Measurements from ENCODE around the gene GJA3. TPM values are rescaled to one million over a fixed set of nuclear protein-coding genes. Genes with fewer than 3 reads are reported as not detected.
"Not testable (repeated sequence)": the region's sequence is repeated elsewhere in the genome, so short reads cannot be mapped to it uniquely, and the experiment has no call there.

Gene GJA3
- total and polyA plus RNA-seq, 10 of the 15 experiments (the other 5 are each of a cell fraction or from before 2014, with no cell fraction given) = 0.03 to 0.11 (median 0.04) TPM; not detected in 5

- H2AFZ ChIP-seq (ENCODE audit: control insufficient read depth, low read depth, low read length); H3K4me1 ChIP-seq (ENCODE audit: control insufficient read depth, insufficient read depth, low read length); H3K4me2 ChIP-seq (ENCODE audit: control insufficient read depth, insufficient read depth); H3K4me3 ChIP-seq; H3K27ac ChIP-seq (ENCODE audit: control insufficient read depth, insufficient read depth); DNase-seq (ENCODE audit: low read depth, low spot score); H3K36me3 ChIP-seq (ENCODE audit: control insufficient read depth in 2 of 2, insufficient read depth in 2 of 2, low read length in 1 of 2); ATAC-seq; POLR2A ChIA-PET; intact Hi-C loops (cut with micrococcal nuclease; ENCODE audit: unreplicated experiment); H3K9ac ChIP-seq (ENCODE audit: control insufficient read depth, insufficient read depth, low read length); in situ Hi-C loops (cut with MboI); FAIRE-seq; H3K79me2 ChIP-seq (ENCODE audit: control insufficient read depth, insufficient read depth, low read length); H4K20me1 ChIP-seq (ENCODE audit: control insufficient read depth, insufficient read depth); H3K9me3 ChIP-seq (replicated peaks; ENCODE audit: control insufficient read depth, insufficient read depth, low read length); BruUV-seq (replicated peaks); SMC1A ChIA-PET (ENCODE audit: uncharacterized antibody, unreplicated experiment); H3K27me3 ChIP-seq (replicated peaks in 1 of 2; ENCODE audit: control insufficient read depth in 2 of 2, insufficient read depth in 2 of 2, low read length in 1 of 2); RAD21 ChIA-PET (ENCODE audit: unreplicated experiment); CTCF ChIA-PET: not testable (repeated sequence)
- 69% methylated on average over 1 of the region's 2 CpGs for WGBS (ENCODE audit: insufficient coverage, insufficient replicate concordance, low lambda C conversion rate, missing lambda C conversion rate)
These were observed 7.6 kb downstream of the GJA3 start for GRCh38 chr13:20153290-20153689.

DNA sequence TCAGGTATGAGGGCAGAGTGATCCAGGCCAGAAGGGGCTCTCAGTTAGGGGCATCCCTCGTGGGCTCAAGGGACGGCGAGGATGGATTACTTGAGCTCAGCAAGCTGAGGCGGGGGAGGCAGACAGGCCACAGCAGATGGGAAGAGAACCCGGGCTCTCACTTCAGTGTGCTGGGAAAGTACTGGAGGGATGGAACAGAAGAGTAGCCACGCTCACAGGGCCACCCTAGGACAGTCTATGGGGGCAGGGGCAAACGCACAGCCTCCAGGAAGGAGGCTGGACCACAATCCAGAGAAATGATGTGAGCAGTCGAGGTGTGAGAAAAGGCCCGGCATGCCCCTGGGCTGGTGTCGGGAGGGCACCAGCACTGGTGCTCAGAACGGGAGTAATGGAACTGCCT, 9.2 kb downstream of the GJA3 start:
- Histone ChIP-seq H3K4me1 (ENCODE audit: control insufficient read depth, insufficient read depth, low read length) (no peaks in the 10 kb centered on the region), H3K4me2 (ENCODE audit: control insufficient read depth, insufficient read depth) (no peak overlapping the region), H3K9ac (ENCODE audit: control insufficient read depth, insufficient read depth, low read length) (no peak overlapping the region), H3K36me3 (ENCODE audit: control insufficient read depth in 2 of 2, insufficient read depth in 2 of 2, low read length in 1 of 2) (no peaks in the 10 kb centered on the region), H4K20me1 (ENCODE audit: control insufficient read depth, insufficient read depth) (no peaks in the 10 kb centered on the region), H2AFZ (ENCODE audit: control insufficient read depth, low read depth, low read length) (no peak overlapping the region), H3K4me3 (no peak overlapping the region), H3K79me2 (ENCODE audit: control insufficient read depth, insufficient read depth, low read length) (no peaks in the 10 kb centered on the region), H3K27ac (ENCODE audit: control insufficient read depth, insufficient read depth) (no peak overlapping the region), H3K27me3 (replicated peaks in 1 of 2; ENCODE audit: control insufficient read depth in 2 of 2, insufficient read depth in 2 of 2, low read length in 1 of 2) (no peaks in the 10 kb centered on the region), H3K9me3 (replicated peaks; ENCODE audit: control insufficient read depth, insufficient read depth, low read length) (no peaks in the 10 kb centered on the region)
- no TSS peak for BruUV-seq (replicated peaks)
- ATAC-seq (no peak), DNase-seq (ENCODE audit: low read depth, low spot score) (no peak), FAIRE-seq (no peak)
- CTCF ChIA-PET = no interaction called here
- TF ChIP-seq IKZF2 (IDR thresholded peaks at IDR 0.05) = no peak
- TF ChIP-seq RB1 (IDR thresholded peaks at IDR 0.05; ENCODE audit: borderline replicate concordance) = no peak
- TF ChIP-seq, protein P1, sequence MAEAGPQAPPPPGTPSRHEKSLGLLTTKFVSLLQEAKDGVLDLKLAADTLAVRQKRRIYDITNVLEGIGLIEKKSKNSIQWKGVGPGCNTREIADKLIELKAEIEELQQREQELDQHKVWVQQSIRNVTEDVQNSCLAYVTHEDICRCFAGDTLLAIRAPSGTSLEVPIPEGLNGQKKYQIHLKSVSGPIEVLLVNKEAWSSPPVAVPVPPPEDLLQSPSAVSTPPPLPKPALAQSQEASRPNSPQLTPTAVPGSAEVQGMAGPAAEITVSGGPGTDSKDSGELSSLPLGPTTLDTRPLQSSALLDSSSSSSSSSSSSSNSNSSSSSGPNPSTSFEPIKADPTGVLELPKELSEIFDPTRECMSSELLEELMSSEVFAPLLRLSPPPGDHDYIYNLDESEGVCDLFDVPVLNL (IDR thresholded peaks at IDR 0.05; ENCODE audit: low read depth, low read length) = no peak
- WGBS (ENCODE audit: insufficient coverage, insufficient replicate concordance, low lambda C conversion rate, missing lambda C conversion rate) = 59% methylated on average over 11 of the region's 11 CpGs
- in situ Hi-C loops (cut with MboI) = no loop called here
- POLR2A ChIA-PET = no interaction called here
- SMC1A ChIA-PET (ENCODE audit: uncharacterized antibody, unreplicated experiment) = no interaction called here
- RAD21 ChIA-PET (ENCODE audit: unreplicated experiment) = no interaction called here
- intact Hi-C loops (cut with micrococcal nuclease; ENCODE audit: unreplicated experiment) = no loop called here

Measured in GM12878 (cell line).